Activated CD4-positive, alpha-beta T cell treated with anti-CD3 and anti-CD28 coated beads, Interleukin-2, amount 10 ng/mL, durations not matched to agents 7 days and 5 days (primary cell): ENCODE results near the gene PLA2G4A. TPM values are rescaled to one million over a fixed set of nuclear protein-coding genes. Genes with fewer than 3 reads are reported as not detected.
"Not testable (repeated sequence)": the region's sequence is repeated elsewhere in the genome, so short reads cannot be mapped to it uniquely, and the experiment has no call there.

Experiments used
- CTCF ChIA-PET: fragments of 350-600 bp; sonication (Branson Sonifier 250); formaldehyde crosslinking; loops from one replicate; lab custom pipeline; 2021; ENCODE audit warnings: antibody characterized with exemption; lab: Charles Lee
- POLR2A ChIA-PET: fragments of 350-600 bp; sonication (Branson Sonifier 250); formaldehyde crosslinking; loops from one replicate; lab custom pipeline; 2021; ENCODE audit warnings: antibody characterized with exemption; lab: Charles Lee
- DNase-seq: peaks from one replicate; pipeline ENCODE4 v3.0.0-alpha.2; 2020
- H3K27ac Mint-ChIP-seq: one replicate; pipeline ENCODE4 v1.8.0; 2021; ENCODE audit warnings: mild to moderate bottlenecking, moderate library complexity, mixed read lengths
- H3K27me3 Mint-ChIP-seq: one replicate; pipeline ENCODE4 v1.8.0; 2021; ENCODE audit warnings: mixed read lengths
- H3K36me3 Mint-ChIP-seq: one replicate; pipeline ENCODE4 v1.8.0; 2021; ENCODE audit warnings: low read depth, mixed read lengths
- H3K4me1 Mint-ChIP-seq: one replicate; pipeline ENCODE4 v1.8.0; 2021; ENCODE audit warnings: mixed read lengths
- H3K4me3 Mint-ChIP-seq: one replicate; pipeline ENCODE4 v1.8.0; 2021; ENCODE audit warnings: mild to moderate bottlenecking, moderate library complexity, mixed read lengths
- H3K9me3 Mint-ChIP-seq: one replicate; pipeline ENCODE4 v1.8.0; 2021; ENCODE audit warnings: mixed read lengths
- total RNA-seq, 2 experiments: library from RNA; stranded (reverse); gene quantifications; one replicate each; pipeline ENCODE4 v1.2.3, GENCODE V29; 2021

The PLA2G4A gene
- total RNA-seq, 2 experiments from 2014 or later: not detected

DNA sequence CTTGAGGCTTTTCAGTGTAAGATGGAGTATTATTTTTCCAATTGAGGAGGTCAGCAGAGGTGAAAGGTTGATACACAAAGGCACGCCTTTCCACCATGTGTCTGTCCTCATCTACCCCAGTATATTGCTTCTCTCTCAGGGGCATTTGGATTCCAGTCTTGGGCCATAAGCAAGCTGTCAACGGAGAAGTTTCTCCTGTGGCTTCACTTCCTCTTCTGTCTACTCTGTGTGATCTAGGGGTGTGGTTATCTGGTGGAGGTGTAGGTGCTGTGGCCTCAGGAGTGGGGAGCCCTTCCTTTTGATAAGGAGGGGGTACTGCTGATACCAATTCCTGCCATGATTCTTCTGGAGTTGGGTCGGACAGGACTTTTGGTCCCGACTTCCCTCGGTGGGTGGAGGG, 92.6 kb downstream of the PLA2G4A start:
- H3K4me3 Mint-ChIP-seq, CTCF ChIA-PET, H3K4me1 Mint-ChIP-seq: not testable (repeated sequence)

DNA sequence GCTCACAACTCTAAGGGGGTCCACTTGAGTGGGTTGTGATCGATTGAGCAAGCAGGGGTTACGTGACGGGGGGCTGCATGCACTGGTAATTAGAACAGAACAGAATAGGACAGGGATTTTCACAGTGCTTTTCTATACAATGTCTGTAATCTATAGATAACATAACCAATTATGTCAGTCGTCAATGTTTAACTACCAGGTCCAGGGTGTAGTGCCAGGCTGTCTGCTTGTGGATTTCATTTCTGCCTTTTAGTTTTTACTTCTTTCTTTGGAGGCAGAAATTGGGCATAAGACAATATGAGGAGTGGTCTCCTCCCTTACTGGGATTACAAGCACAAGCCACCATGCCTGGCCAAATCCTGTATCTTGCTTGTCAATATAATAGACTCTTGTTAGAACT, 94.1 kb downstream of the PLA2G4A start:
- H3K9me3 Mint-ChIP-seq, H3K4me1 Mint-ChIP-seq, H3K27ac Mint-ChIP-seq, CTCF ChIA-PET, H3K36me3 Mint-ChIP-seq, POLR2A ChIA-PET, H3K4me3 Mint-ChIP-seq, DNase-seq, H3K27me3 Mint-ChIP-seq: not testable (repeated sequence)

More for the DNA sequence above, 92.6 kb downstream of the PLA2G4A start:
- H3K36me3 Mint-ChIP-seq, DNase-seq, H3K27ac Mint-ChIP-seq, POLR2A ChIA-PET, H3K27me3 Mint-ChIP-seq, H3K9me3 Mint-ChIP-seq: not testable (repeated sequence)

DNA sequence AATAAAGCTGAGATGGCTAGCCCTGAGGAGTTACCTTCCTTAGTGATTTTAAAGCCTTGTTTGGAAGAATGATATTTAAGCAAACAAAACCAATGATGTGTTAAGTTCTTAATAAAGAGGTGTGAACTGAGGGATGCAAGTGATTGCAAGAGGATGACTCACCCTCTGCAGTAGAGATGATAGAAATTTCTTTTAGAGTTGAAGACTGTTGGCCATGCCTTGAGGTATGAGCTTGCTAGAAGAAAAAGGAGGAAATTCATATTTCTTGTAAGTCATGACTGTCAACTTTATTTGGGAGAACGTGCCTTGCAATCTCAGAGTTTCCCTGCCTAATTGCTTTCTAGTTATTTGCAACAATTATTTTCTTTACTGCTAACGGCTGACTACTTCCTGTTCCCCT, 94.7 kb downstream of the PLA2G4A start:
- Mint-ChIP-seq H3K9me3 (no peaks in the 10 kb centered on the region), H3K27ac (no peak overlapping the region), H3K4me3 (no peak overlapping the region), H3K4me1 (no peaks in the 10 kb centered on the region), H3K36me3 (no peaks in the 10 kb centered on the region), H3K27me3 (no peaks in the 10 kb centered on the region)
- no peak for DNase-seq
- ChIA-PET POLR2A (no interaction called here), CTCF (no interaction called here)

DNA sequence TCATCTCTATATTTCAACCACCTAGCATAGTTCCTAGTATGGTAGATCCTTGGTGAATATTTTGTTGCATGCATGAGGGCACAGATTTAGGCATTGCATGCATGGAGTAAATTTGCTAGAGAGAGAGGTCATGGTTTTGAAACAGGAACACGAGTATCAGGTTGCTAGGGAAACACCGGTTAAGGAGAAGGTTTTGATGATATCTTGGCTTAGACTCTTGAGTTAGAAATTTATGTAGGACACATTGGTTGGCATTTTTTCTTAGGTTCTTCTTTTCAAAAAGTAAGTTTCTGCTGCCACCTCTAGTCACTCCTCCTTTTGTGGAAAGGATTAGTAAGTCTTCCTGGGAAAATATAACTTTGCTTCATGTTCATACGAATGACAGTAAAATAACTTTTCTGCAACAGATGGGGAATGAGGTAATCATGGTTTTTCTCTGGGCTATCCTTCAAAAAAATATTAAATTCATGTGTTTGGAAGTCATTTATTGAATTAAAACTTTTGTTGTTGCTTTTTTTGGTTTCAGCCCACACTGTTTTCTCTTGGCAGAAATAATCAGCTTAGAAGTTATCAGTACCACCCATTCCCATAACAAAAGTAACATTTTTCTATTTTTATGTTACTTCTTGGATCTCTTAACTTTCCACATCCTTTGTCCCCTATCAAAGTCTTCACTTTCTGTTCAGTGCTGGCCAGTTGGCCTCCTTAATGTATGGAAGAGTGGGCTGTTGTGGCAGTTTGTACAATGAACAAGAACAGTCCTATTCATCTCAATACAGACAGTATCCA, 97.3 kb downstream of the PLA2G4A start:
- Mint-ChIP-seq H3K4me1 (no peaks in the 10 kb centered on the region), H3K4me3 (no peak overlapping the region), H3K9me3 (no peaks in the 10 kb centered on the region), H3K27me3 (no peaks in the 10 kb centered on the region), H3K27ac (no peak overlapping the region), H3K36me3 (no peaks in the 10 kb centered on the region)
- DNase-seq: no peak
- POLR2A ChIA-PET: no interaction called here
- CTCF ChIA-PET: no interaction called here

DNA sequence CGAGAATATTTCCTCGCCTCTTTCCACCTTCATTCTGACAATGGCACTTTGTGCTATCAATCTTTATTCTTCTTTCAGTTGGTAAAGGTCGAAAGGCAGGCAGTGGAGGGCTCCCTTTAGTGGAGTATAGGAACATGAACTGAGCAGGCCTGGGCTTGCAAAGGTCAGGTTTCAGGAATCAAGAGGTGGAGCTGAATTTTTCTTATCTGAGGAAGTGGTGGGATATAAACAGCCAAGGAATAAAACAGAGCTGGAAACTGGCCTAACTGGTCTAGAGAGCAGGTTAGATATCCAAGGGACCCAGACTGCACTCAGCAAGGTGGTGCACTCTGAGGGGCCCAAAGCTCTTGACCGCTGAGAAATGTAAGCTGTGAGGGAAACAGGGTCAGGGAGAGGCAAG, 99.1 kb downstream of the PLA2G4A start:
- Mint-ChIP-seq H3K4me1 (no peaks in the 10 kb centered on the region), H3K4me3 (no peak overlapping the region), H3K27me3 (no peaks in the 10 kb centered on the region), H3K9me3 (no peaks in the 10 kb centered on the region), H3K36me3 (no peaks in the 10 kb centered on the region), H3K27ac (no peak overlapping the region)
- DNase-seq: no peak
- ChIA-PET CTCF (no interaction called here), POLR2A (no interaction called here)

DNA sequence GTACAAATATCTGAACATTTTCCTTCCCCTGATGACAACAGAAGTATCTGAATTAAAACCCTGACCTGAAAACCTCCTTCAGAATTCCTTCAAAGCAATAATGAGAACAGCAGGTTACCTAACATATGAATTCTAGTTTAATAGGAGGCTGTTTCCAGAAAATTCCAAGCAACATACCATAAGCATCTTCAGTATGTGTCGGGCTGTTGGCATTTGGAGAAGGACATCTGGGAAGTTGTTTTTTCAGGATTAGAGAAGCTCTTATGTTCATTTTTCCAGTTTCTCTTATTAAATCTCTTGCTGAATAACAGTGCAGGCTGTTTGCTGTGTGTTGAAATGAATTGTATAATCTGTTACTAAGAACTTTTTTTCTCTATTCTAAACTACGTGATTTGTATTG, 101.5 kb downstream of the PLA2G4A start:
- no peak for DNase-seq
- no peak overlapping the region for H3K27ac Mint-ChIP-seq
- H3K9me3 Mint-ChIP-seq: no peaks in the 10 kb centered on the region
- POLR2A ChIA-PET: no interaction called here
- no peaks in the 10 kb centered on the region for H3K4me1 Mint-ChIP-seq
- no peak overlapping the region for H3K4me3 Mint-ChIP-seq
- no peaks in the 10 kb centered on the region for H3K36me3 Mint-ChIP-seq
- H3K27me3 Mint-ChIP-seq: no peaks in the 10 kb centered on the region
- CTCF ChIA-PET: no interaction called here

DNA sequence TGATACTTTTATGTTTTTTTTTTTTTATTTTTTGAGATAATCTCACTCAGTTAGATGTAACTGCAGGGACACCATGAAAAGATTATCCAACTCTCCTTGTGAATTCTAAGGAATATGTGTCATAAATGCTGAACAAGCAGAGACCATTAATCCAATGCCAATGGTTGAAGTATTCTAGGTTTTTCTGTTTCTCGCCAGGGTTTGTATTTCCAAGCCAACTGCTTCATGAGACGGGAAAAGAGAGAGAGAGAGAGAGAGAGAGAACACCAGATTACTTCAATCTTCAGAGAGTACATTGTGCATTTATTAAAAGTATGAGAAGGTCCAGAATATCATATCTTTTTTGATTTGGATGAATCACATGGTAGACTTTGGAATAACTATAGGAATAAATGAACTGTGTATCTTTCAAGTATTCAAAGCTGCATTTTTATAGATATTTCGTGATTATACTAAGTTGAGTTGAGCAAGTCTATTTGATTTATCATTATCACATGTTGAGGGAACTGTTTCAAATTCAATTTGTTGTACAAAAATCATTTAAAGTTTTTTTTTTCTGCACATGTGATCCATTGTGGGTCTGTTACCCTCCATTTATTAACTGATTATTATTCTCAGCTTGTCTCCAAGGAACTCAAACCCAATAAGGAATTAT, 108.4 kb downstream of the PLA2G4A start:
- Mint-ChIP-seq H3K27me3 (peaks cover 3% of the 10 kb centered on the region), H3K4me3 (no peak overlapping the region), H3K9me3 (no peaks in the 10 kb centered on the region), H3K27ac (no peak overlapping the region), H3K36me3 (no peaks in the 10 kb centered on the region), H3K4me1 (no peaks in the 10 kb centered on the region)
- no peak for DNase-seq
- CTCF ChIA-PET: no interaction called here
- POLR2A ChIA-PET: no interaction called here

DNA sequence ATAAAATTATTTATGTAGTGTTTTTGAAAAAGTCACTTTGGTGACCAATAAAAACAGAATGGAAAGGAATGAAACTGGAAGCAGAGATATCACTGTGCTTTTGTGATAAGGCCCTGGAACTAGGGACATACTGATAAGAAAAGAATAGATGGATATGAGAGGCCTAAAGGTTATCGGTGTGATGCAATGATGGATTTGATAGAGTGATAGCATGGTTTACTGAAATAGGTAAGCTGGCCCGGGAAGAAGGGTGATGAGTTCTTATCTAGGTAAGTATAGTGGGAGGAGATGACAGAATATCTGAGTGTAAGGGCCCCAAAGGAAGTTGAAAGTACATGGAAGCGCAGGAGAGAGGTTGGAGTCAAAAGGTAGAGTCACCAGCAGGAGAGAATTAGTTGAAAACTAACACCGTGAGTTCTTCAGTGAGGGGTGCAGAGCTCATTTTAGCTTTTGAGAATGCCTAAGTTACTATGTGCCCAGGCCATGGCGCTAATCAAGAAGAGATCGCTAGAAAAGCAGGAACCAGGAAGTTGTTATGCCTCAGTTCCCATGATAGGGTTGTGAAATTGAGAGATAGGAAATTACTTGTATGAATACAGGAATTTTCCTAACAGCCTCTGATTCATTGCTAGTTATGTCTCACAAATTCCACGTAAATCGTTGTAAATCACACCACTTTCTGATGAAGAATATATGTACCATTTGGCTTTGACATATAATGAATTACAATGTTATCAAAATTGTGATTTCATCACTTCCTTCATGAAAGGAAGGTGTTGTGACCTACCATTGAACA, 115.3 kb downstream of the PLA2G4A start:
- Mint-ChIP-seq H3K4me3 (no peak overlapping the region), H3K9me3 (no peaks in the 10 kb centered on the region), H3K4me1 (no peaks in the 10 kb centered on the region), H3K27me3 (no peaks in the 10 kb centered on the region), H3K27ac (no peak overlapping the region), H3K36me3 (no peaks in the 10 kb centered on the region)
- DNase-seq: no peak
- ChIA-PET CTCF (no interaction called here), POLR2A (no interaction called here)

DNA sequence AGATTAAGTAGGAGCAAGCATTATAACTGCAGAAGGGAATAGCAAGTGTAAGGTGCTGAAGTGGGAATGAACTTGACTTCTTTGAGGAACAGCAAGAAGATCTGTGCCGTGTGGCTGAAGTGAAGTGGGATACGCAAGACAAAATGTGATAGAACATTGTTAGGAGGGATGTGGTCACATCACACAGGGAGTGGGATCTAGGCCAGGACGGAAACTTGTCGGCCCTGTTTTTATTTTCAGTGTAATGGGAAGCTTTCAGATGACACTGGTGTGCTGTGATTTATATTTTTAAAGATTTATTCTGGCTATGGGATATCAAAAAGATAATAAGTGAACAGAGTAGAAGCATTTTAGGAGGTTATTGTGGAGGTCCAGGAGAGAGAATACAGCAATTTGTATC, 116.4 kb downstream of the PLA2G4A start:
- DNase-seq: no peak
- no peaks in the 10 kb centered on the region for H3K9me3 Mint-ChIP-seq
- H3K4me1 Mint-ChIP-seq: no peaks in the 10 kb centered on the region

DNA sequence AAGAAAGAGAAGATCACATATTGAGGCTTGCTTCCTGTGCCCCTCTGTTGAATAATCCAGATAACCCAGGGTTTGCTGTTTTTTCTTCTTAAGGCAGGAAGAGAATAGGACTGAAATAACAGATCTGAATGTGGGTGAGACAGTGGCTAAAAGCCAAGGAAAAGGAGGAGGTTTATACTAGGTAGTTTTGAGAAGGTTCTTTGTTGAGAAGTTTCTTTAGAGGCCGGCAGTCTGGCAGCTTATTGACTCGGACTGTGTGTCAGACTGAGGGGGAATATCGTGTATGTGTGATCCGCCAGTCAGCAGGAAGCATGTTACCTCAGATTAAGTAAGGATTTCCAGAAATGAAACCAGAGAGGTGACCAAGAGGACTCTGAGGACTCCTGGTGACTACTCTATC, 119.8 kb downstream of the PLA2G4A start:
- CTCF ChIA-PET: no interaction called here
- Mint-ChIP-seq H3K36me3 (no peaks in the 10 kb centered on the region), H3K4me3 (no peak overlapping the region), H3K27ac (no peak overlapping the region), H3K4me1 (no peaks in the 10 kb centered on the region), H3K27me3 (no peaks in the 10 kb centered on the region), H3K9me3 (no peaks in the 10 kb centered on the region)
- no peak for DNase-seq
- POLR2A ChIA-PET: no interaction called here

More for the DNA sequence above, 116.4 kb downstream of the PLA2G4A start:
- Mint-ChIP-seq H3K27ac (no peak overlapping the region), H3K27me3 (no peaks in the 10 kb centered on the region), H3K36me3 (no peaks in the 10 kb centered on the region), H3K4me3 (no peak overlapping the region)
- CTCF ChIA-PET: no interaction called here
- POLR2A ChIA-PET: no interaction called here

DNA sequence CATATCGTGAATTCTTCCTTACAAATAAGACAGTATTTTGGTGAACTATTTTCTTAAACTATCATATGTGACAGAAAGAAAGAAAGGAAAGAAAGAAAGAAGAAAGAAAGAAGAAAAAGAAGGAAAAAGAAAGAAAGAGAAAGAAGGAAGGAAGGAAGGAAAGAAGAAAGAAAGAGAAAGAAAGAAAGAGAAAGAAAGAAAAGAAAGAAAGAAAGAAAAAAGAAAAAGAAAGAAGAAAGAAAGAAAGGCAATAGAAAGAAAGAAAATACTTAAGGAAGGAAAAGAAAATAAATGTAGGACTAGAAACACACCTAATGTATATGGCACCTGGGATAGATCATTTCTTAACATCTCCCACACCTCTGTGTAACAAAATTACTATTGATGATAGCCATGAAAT, 120.4 kb downstream of the PLA2G4A start:
- no peaks in the 10 kb centered on the region for H3K27me3 Mint-ChIP-seq
- ChIA-PET POLR2A (no interaction called here), CTCF (no interaction called here)
- no peak overlapping the region for H3K27ac Mint-ChIP-seq
- no peak overlapping the region for H3K4me3 Mint-ChIP-seq
- no peaks in the 10 kb centered on the region for H3K36me3 Mint-ChIP-seq
- no peaks in the 10 kb centered on the region for H3K9me3 Mint-ChIP-seq
- no peaks in the 10 kb centered on the region for H3K4me1 Mint-ChIP-seq
- no peak for DNase-seq

DNA sequence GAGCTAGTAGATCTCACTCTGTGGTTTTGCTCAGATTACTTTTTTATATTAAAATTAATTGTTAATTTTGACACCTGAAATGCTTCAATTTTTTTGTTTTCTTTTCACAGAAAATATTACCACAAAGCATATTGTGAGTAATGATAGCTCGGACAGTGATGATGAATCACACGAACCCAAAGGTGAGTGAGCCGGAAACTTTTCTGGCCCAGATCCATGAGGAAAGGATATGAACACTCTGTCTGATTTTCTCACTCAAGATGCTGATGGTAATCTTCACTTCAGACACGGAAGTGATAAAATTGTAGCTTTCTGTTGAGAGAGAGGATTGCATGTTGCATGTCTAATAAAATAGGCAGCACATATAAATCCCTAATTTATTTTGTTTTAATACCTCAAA, 121.8 kb downstream of the PLA2G4A start:
- no peaks in the 10 kb centered on the region for H3K36me3 Mint-ChIP-seq
- H3K9me3 Mint-ChIP-seq: no peaks in the 10 kb centered on the region
- no peak overlapping the region for H3K4me3 Mint-ChIP-seq
- CTCF ChIA-PET: no interaction called here
- POLR2A ChIA-PET: no interaction called here
- no peaks in the 10 kb centered on the region for H3K27me3 Mint-ChIP-seq
- DNase-seq: no peak
- H3K27ac Mint-ChIP-seq: no peak overlapping the region
- H3K4me1 Mint-ChIP-seq: no peaks in the 10 kb centered on the region

DNA sequence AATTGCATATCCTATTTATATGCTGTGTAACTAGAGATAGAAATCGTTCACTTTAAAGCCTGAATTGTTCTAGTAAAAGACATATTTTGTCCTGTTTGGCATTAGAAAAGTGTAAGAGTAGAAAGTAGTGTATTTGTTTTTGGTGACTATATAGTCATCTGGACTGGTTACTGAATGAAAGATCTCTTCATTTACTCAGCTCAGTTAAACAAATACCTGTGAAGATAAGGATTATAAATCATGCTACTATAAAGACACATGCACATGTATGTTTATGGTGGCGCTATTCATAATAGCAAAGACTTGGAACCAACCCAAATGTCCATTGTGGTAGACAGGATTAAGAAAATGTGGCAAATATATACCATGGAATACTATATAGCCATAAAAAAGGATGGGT, 125.1 kb downstream of the PLA2G4A start:
- Mint-ChIP-seq H3K27ac (no peak overlapping the region), H3K27me3 (no peaks in the 10 kb centered on the region), H3K36me3 (no peaks in the 10 kb centered on the region), H3K4me1 (no peaks in the 10 kb centered on the region), H3K4me3 (no peak overlapping the region), H3K9me3 (no peaks in the 10 kb centered on the region)
- no peak for DNase-seq
- CTCF ChIA-PET: no interaction called here
- POLR2A ChIA-PET: no interaction called here
